Activated CD4-positive, alpha-beta T cell treated with anti-CD3 and anti-CD28 coated beads for 36 hours (primary cell): ENCODE data around the gene CNTN5. TPM values are rescaled to one million over a fixed set of nuclear protein-coding genes. Genes with fewer than 3 reads are reported as not detected.

Source experiments
- ATAC-seq: fragments of 200-7000 bp; cut with Tn5 transposase; one replicate; pipeline ENCODE4 v1.10.0; 2021; ENCODE audit warnings: mild to moderate bottlenecking, moderate library complexity
- CTCF ChIA-PET: fragments of 350-600 bp; sonication (Branson Sonifier 250); formaldehyde crosslinking; loops from one replicate; lab custom pipeline; 2021; ENCODE audit warnings: antibody characterized with exemption; lab: Charles Lee
- POLR2A ChIA-PET: fragments of 350-600 bp; sonication (Branson Sonifier 250); formaldehyde crosslinking; loops from one replicate; lab custom pipeline; 2021; ENCODE audit warnings: antibody characterized with exemption, inconsistent platforms; lab: Charles Lee
- DNase-seq: peaks from one replicate; pipeline ENCODE4 v3.0.0-alpha.2; 2020
- H3K27ac Mint-ChIP-seq: one replicate; pipeline ENCODE4 v1.8.0; 2021; ENCODE audit warnings: mixed read lengths
- H3K27me3 Mint-ChIP-seq: one replicate; pipeline ENCODE4 v1.8.0; 2021; ENCODE audit warnings: mixed read lengths
- H3K36me3 Mint-ChIP-seq: one replicate; pipeline ENCODE4 v1.8.0; 2021; ENCODE audit warnings: low read depth, mixed read lengths
- H3K4me1 Mint-ChIP-seq: one replicate; pipeline ENCODE4 v1.8.0; 2021; ENCODE audit warnings: mixed read lengths
- H3K4me3 Mint-ChIP-seq: one replicate; pipeline ENCODE4 v1.8.0; 2021; ENCODE audit warnings: mild to moderate bottlenecking, moderate library complexity, mixed read lengths
- H3K9me3 Mint-ChIP-seq: one replicate; pipeline ENCODE4 v1.8.0; 2021; ENCODE audit warnings: low read depth, mixed read lengths
- intact Hi-C, 2 experiments: fragments of 100-400 bp; cut with DNase I in 1 of 2; cut with micrococcal nuclease in 1 of 2; formaldehyde crosslinking; loops; one replicate each; pipeline versions ENCODE4 v1.14.2 to v1.15.1; 2022 to 2024; cut with DNase I, micrococcal nuclease
- total RNA-seq, 2 experiments: library from RNA; stranded (reverse); gene quantifications; one replicate each; pipeline ENCODE4 v1.2.3, GENCODE V29; 2021

The CNTN5 gene
- total RNA-seq, 2 experiments from 2014 or later = not detected

DNA sequence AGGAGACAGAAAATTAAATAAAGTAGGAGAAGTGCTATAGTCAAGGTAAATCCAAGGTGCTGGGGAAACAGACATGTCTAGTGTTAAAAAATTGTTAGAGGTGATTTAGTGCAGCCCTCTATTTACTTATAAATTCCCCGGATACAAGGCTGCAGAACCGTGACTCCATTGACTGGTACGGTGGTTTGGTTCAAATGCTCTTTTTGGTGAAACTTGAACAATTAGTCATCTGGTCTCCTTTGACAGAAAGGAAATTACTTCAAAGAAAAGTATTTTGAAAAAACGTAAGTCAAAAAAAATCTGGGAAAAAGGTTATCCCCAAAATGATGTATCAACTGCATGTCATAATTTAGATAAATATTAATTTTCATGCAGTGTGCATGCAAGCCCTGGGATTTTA is 399.2 kb downstream of the CNTN5 start:
- peaks cover 6% of the 10 kb centered on the region for H3K9me3 Mint-ChIP-seq
- no peak for ATAC-seq
- no peak overlapping the region for H3K27ac Mint-ChIP-seq
- H3K27me3 Mint-ChIP-seq = no peaks in the 10 kb centered on the region
- ChIA-PET POLR2A (no interaction called here), CTCF (no interaction called here)
- intact Hi-C loops = no loop called here
- H3K4me1 Mint-ChIP-seq = no peaks in the 10 kb centered on the region
- H3K4me3 Mint-ChIP-seq = no peak overlapping the region
- DNase-seq = no peak
- H3K36me3 Mint-ChIP-seq = no peaks in the 10 kb centered on the region

DNA sequence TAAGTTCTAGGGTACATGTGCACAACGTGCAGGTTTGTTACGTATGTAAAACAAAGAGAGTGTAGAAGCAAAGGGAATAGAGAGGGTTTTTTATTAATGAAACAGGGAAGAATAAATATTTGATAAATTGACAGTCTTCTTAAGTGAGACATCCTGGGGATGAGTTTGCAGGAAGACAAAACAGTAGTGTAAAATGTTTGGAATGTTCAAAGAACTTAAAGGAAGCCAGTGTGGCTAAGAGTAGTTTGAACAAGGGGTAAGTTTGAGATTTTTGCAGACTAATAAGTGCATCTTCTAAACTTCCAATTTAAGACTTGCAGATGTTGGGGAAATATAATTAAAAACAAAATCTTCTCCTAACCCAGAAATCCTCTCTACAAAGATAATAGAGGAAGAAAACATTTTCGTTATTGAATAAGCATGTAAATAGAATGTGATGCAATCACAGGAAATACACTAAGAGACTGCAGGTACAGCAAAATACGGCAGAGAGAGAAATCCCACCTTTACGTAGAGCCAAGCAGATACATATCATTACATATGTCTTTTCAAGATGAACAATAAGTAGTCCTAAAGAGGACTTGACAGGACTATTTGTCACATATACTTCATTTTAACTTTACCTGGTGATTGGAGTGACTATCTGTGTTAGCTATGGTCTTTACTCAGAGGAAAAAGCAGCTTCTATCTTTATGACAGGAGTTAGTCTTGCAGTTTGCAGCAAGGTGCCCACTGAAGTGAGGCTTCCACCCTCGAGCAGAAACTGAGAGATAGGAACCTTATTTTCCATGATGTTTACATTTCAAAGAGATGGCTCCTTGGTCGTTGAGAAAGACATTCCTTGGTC is 402.1 kb downstream of the CNTN5 start:
- no peaks in the 10 kb centered on the region for H3K27me3 Mint-ChIP-seq
- ATAC-seq (no peak), DNase-seq (no peak)
- intact Hi-C loops = no loop called here
- ChIA-PET CTCF (interaction anchor here (0.6 kb wide), 1 partner anchor 14 kb away, joined by 3 read pairs; no protein-coding TSS in a partner anchor), POLR2A (no interaction called here)
- no peak overlapping the region for H3K4me3 Mint-ChIP-seq
- peaks cover 6% of the 10 kb centered on the region for H3K9me3 Mint-ChIP-seq
- H3K36me3 Mint-ChIP-seq = no peaks in the 10 kb centered on the region
- H3K4me1 Mint-ChIP-seq = no peaks in the 10 kb centered on the region
- no peak overlapping the region for H3K27ac Mint-ChIP-seq

DNA sequence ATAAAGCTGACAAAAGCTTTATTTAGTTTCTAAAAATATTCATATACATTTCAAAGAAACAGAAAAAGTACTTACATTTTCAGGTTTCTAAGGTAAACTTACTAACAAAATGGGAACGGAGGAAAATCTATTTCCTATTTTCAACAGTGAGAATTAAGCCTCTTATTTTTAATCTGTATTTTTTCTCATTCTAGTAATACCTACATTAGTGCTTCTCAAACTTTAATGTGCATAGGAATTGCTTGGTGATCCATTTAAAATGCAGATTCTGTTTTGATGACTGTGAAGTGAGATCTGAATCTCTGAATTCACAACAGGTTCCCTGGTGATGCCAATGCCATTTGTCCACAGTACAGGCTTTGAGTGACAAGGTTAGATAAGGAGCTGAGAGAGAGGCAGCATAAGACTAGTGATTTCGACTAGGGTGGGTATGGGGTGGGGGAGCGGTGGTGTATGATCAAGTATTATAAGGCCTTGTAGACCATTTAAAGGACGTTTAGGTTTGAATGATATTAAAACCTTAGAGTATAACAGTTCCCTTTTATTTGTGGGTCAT is 402.8 kb downstream of the CNTN5 start:
- intact Hi-C loops = no loop called here
- H3K27ac Mint-ChIP-seq = no peak overlapping the region
- ChIA-PET CTCF (no interaction called here), POLR2A (no interaction called here)
- no peaks in the 10 kb centered on the region for H3K36me3 Mint-ChIP-seq
- H3K27me3 Mint-ChIP-seq = no peaks in the 10 kb centered on the region
- ATAC-seq (no peak), DNase-seq (no peak)
- no peaks in the 10 kb centered on the region for H3K4me1 Mint-ChIP-seq
- peaks cover 6% of the 10 kb centered on the region for H3K9me3 Mint-ChIP-seq
- no peak overlapping the region for H3K4me3 Mint-ChIP-seq

DNA sequence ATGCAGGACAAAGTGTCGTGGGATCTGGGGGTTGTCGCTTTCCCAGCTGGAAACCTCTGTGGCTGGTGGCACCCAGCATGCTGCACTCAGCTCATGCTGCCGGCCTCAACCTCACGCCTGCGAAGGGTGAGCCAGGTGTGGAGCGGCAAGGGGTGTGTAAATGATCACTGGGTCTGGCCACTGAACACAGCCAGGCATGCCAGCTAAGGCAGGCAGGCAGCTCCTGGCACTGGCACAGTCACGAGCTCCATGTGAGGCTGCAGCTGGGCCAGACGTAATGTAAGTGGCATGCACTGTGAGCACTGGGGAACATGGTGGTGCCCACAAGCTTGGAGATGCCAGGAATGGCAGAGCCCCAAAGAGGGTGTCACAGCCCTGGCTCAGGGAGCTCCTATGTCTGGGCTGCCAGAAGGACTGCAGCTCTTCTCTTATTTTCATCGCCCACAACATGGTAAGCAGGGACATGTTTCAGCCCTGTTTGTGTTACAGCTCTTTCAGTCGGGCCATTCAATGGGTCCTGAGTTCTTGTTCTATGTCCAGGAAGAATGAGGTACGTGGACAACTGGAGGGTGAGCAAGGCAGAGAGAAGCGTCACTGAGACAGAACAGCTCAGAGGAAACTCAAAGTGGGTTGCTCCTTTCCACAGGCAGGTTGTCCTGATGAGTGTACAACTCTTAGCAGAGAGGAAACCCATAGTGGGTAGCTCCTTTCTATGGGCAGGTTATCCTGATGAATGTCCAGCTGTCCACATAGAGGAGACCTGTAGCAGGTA is 403.8 kb downstream of the CNTN5 start:
- POLR2A ChIA-PET = no interaction called here
- H3K4me1 Mint-ChIP-seq = no peaks in the 10 kb centered on the region
- CTCF ChIA-PET = no interaction called here
- H3K27ac Mint-ChIP-seq = no peak overlapping the region
- H3K36me3 Mint-ChIP-seq = no peaks in the 10 kb centered on the region
- ATAC-seq (no peak), DNase-seq (no peak)
- H3K27me3 Mint-ChIP-seq = no peaks in the 10 kb centered on the region
- H3K9me3 Mint-ChIP-seq = peaks cover 6% of the 10 kb centered on the region
- no peak overlapping the region for H3K4me3 Mint-ChIP-seq
- intact Hi-C loops = no loop called here

DNA sequence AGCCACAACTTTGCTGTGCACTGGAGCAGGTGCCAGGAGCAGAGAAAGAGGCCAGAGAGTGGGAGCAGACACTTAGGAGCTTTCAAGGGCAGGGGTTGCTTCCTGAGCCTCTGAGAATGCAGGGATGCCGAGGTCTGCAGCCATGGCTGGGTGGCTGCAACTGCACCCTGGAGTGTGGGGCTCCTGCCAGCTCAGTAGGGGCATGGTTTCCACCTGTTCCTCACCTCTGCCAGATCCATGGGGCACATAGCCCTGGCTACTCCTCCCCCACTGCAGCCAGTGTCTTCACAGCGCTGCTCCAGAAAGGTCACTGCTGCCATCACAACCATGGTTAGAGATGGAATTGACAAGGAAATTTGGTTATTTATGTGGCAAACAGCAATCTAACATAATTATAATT is 404.8 kb downstream of the CNTN5 start:
- ChIA-PET CTCF (no interaction called here), POLR2A (no interaction called here)
- no peaks in the 10 kb centered on the region for H3K27me3 Mint-ChIP-seq
- no peaks in the 10 kb centered on the region for H3K36me3 Mint-ChIP-seq
- peaks cover 6% of the 10 kb centered on the region for H3K9me3 Mint-ChIP-seq
- DNase-seq (no peak), ATAC-seq (no peak)
- H3K4me3 Mint-ChIP-seq = no peak overlapping the region
- H3K27ac Mint-ChIP-seq = no peak overlapping the region
- intact Hi-C loops = no loop called here
- no peaks in the 10 kb centered on the region for H3K4me1 Mint-ChIP-seq

DNA sequence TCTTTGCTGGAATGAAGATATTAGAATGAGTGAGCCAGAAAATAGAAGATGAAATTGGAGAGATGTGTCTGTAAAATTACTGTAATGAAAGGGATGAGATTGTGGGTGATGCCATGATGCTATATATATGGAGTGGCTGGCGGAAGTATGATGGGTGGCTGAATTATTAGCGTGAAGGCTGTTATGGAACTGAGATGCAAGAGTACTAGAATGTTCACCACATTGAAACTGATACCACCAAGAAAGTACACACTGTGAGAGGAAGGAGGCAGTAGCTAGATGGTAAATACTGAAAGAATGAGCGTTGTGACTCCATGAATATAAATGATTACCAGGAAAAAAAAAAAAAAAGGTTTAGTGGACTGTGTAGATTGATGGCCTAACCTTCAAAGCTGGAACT is 411.9 kb downstream of the CNTN5 start:
- Mint-ChIP-seq H3K27ac (no peak overlapping the region), H3K4me3 (no peak overlapping the region), H3K27me3 (no peaks in the 10 kb centered on the region), H3K9me3 (peaks cover 2% of the 10 kb centered on the region), H3K36me3 (no peaks in the 10 kb centered on the region), H3K4me1 (no peaks in the 10 kb centered on the region)
- ChIA-PET CTCF (no interaction called here), POLR2A (no interaction called here)
- no peak for ATAC-seq
- intact Hi-C loops = no loop called here
- DNase-seq = no peak

DNA sequence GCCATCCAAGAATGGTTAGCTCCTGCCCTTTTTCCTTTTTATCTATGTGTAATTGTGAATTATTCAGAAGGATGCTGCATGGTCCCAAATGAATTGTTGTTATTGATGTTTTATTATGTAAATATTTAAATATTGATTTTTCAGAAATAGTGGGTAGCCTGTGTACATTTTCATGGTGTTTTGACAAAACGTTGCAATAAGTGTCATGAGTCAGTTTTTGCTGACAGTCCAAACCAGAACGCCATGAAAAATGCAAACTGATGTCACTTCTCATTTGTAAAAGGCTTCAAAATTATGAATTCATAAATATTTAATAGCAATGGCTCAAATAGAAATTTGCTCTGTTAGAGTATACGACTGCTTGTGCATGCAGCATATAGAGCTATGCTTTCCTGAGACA is 422.5 kb downstream of the CNTN5 start:
- Mint-ChIP-seq H3K36me3 (no peaks in the 10 kb centered on the region), H3K27ac (no peak overlapping the region), H3K4me3 (no peak overlapping the region), H3K9me3 (no peaks in the 10 kb centered on the region), H3K4me1 (no peaks in the 10 kb centered on the region), H3K27me3 (no peaks in the 10 kb centered on the region)
- DNase-seq (no peak), ATAC-seq (no peak)
- CTCF ChIA-PET = interaction anchor here (0.7 kb wide), 1 partner anchor 57 kb away, joined by 3 read pairs; no protein-coding TSS in a partner anchor
- POLR2A ChIA-PET = no interaction called here
- intact Hi-C loops = no loop called here

DNA sequence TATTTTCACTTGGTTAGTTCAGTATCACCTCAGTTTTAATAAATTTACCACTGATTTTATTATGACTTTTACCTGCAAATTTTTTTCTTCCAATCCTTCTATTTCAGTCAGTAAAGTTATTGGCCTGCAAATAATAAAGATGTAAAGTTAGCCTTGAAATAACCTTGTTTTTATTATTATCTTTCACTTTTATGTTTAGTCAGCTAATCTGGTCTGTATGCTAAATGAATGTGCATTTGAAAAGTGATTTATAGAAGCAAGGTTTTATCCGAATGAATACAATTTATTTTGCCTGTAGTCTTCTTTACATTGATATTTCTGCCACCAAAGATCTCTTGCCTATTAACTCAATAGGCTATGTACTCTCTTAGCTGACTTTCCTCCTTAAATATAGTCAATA is 425.7 kb downstream of the CNTN5 start:
- no peaks in the 10 kb centered on the region for H3K9me3 Mint-ChIP-seq
- no peak for DNase-seq
- no peaks in the 10 kb centered on the region for H3K36me3 Mint-ChIP-seq
- no peak overlapping the region for H3K27ac Mint-ChIP-seq
- POLR2A ChIA-PET = no interaction called here
- intact Hi-C loops = no loop called here
- H3K27me3 Mint-ChIP-seq = no peaks in the 10 kb centered on the region
- CTCF ChIA-PET = no interaction called here
- ATAC-seq = no peak
- H3K4me1 Mint-ChIP-seq = no peaks in the 10 kb centered on the region
- H3K4me3 Mint-ChIP-seq = no peak overlapping the region

DNA sequence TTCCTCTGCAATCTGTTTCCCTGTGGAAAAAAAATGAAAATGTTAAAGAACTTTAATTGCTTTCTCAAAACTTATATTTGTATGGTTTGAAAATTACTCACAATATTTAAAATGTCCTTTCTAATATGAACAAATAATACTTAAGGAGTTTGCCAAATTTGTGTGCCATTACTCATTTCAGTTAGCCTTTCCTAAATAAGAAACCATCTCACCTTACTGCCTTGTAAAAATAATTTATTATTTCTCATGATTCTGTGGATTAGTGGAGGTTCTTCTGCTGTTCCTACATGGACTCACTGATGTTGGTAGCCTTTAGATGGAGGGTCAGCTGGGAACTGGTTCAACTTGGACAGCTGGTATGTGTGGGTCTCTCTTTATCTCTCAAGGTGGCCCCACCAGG is 428.6 kb downstream of the CNTN5 start:
- ChIA-PET CTCF (no interaction called here), POLR2A (no interaction called here)
- Mint-ChIP-seq H3K4me1 (no peaks in the 10 kb centered on the region), H3K4me3 (no peak overlapping the region), H3K27ac (no peak overlapping the region), H3K36me3 (no peaks in the 10 kb centered on the region), H3K9me3 (peaks cover under 1% of the 10 kb centered on the region), H3K27me3 (no peaks in the 10 kb centered on the region)
- no peak for DNase-seq
- no peak for ATAC-seq
- intact Hi-C loops = no loop called here

DNA sequence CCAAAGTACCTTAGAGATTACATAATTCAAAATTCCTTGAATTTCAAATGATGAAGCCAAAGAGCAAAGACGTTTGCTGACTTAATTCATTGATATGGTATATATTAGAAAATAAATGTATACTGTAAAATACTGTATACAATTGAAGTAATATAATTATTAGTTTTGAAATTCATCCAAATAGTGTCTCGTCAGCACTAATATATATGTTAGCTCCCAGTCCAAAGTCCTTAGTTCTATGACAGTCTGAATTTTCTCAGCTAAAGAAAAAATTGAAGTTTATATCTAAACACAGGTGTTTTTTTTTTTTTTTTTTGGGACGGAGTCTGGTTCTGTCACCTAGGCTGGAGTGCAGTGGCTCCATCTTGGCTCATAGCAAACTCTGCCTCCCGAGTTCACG is 431.3 kb downstream of the CNTN5 start:
- Mint-ChIP-seq H3K36me3 (no peaks in the 10 kb centered on the region), H3K9me3 (peaks cover 2% of the 10 kb centered on the region), H3K27me3 (no peaks in the 10 kb centered on the region), H3K4me1 (no peaks in the 10 kb centered on the region), H3K4me3 (no peak overlapping the region), H3K27ac (no peak overlapping the region)
- ChIA-PET CTCF (interaction anchor here (0.6 kb wide), 1 partner anchor 617 kb away, joined by 4 read pairs; no protein-coding TSS in a partner anchor), POLR2A (no interaction called here)
- ATAC-seq (no peak), DNase-seq (no peak)
- intact Hi-C loops = no loop called here

DNA sequence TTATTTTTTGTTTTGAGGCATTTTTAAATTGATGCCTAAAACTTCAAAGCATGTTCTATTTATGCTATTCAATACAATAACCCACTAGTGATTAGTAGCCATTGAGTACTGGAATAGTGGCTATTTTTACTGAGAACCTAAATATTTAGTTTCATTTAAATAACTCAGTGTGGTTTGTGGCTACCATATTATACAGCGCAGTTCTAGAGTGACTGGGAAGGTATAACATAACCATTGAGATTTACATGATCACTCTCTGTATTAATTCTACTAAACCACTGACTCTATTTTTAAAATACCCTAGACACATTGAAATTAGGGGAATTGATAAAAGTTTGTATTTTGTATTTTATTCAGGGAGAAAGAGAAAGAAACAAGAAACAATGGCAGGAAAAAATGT is 441.2 kb downstream of the CNTN5 start:
- no peak overlapping the region for H3K4me3 Mint-ChIP-seq
- no peaks in the 10 kb centered on the region for H3K4me1 Mint-ChIP-seq
- peaks cover 6% of the 10 kb centered on the region for H3K9me3 Mint-ChIP-seq
- H3K27me3 Mint-ChIP-seq = no peaks in the 10 kb centered on the region
- POLR2A ChIA-PET = no interaction called here
- CTCF ChIA-PET = no interaction called here
- DNase-seq (no peak), ATAC-seq (no peak)
- intact Hi-C loops = no loop called here
- no peak overlapping the region for H3K27ac Mint-ChIP-seq
- H3K36me3 Mint-ChIP-seq = no peaks in the 10 kb centered on the region

DNA sequence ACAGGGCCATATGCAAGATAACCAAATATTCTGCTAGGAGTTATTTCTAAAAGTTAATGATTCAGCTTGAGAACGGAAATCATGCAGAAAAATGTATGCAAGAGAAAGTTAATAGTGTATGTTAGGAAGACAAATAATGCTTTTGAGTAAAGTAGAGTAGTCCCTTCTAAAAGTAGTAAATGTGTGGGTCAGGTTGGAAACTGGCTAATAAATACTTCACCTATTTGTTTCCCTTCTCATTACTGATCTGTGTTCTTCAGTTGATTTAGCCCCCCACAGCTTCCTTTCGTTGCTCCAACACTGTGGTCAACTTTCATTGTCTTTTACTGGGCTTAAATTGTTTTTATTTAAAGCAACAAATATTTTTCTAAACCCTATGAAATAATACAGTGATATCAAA is 444.2 kb downstream of the CNTN5 start:
- Mint-ChIP-seq H3K4me1 (no peaks in the 10 kb centered on the region), H3K4me3 (no peak overlapping the region), H3K27me3 (no peaks in the 10 kb centered on the region), H3K27ac (no peak overlapping the region), H3K9me3 (peaks cover 1% of the 10 kb centered on the region), H3K36me3 (no peaks in the 10 kb centered on the region)
- CTCF ChIA-PET = no interaction called here
- no peak for DNase-seq
- POLR2A ChIA-PET = no interaction called here
- no peak for ATAC-seq
- intact Hi-C loops = no loop called here
